ENCODE results near the gene SLC12A6.

DNA sequence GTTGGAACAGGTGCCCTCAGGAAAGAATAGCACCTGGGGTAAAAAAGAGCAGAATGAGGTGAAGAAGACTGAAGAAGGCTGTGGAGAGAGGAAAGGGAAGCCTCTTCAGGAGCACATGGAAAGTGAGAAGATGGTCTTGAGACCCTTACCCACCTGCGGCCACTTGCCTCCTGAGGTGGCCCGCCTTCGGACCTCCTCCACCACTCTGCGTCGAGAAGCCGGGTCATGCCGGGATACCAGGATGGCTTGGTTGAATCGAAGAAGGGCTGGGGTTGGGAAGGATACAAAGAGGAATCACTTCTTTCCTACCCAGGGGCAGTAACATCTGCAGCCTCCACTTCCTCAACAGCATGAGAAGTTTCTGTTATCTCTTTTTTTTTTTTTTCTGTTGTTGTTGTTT lies 26.5 kb upstream of the SLC12A6 start:
- TF ChIP-seq GATA2 (IDR thresholded peaks at IDR 0.05; ENCODE audit: low read depth, low read length) (no peak), GATA3 (IDR thresholded peaks at IDR 0.05; ENCODE audit: low read depth, low read length) (no peak)

Measured in SH-SY5Y (cell line).